NT2/D1 (cell line): ENCODE data around the gene PLEKHG5.
A peak's percentile ranks its signal among the peaks of the same experiment; 100 is the strongest.
"Not testable (repeated sequence)": the region's sequence is repeated elsewhere in the genome, so short reads cannot be mapped to it uniquely, and the experiment has no call there.

ENCODE experiments used
- DNase-seq: peaks from one replicate; pipeline ENCODE4 v3.0.0-alpha.2; 2011; ENCODE audit warnings: low read depth, low spot score
- H3K27me3 ChIP-seq: 2 replicates; pipeline ENCODE4 v1.6.0; 2011; ENCODE audit warnings: mild to moderate bottlenecking; ENCODE audit not compliant: insufficient read length, insufficient read depth
- H3K36me3 ChIP-seq: 2 replicates; pipeline ENCODE4 v1.6.1; 2011; ENCODE audit warnings: mild to moderate bottlenecking, low read length, mixed read lengths; ENCODE audit not compliant: insufficient read depth, insufficient read length
- H3K4me1 ChIP-seq: 2 replicates; pipeline ENCODE4 v1.5.1; 2011; ENCODE audit not compliant: insufficient read depth, insufficient read length
- H3K4me3 ChIP-seq: 2 replicates; pipeline ENCODE4 v1.5.1; 2011; ENCODE audit warnings: low read depth; ENCODE audit not compliant: insufficient read length
- H3K9ac ChIP-seq: 2 replicates; pipeline ENCODE4 v1.6.0; 2011; ENCODE audit warnings: low read depth; ENCODE audit not compliant: insufficient read length
- H3K9me3 ChIP-seq: 2 replicates; pipeline ENCODE4 v1.5.1; 2011; ENCODE audit warnings: mild to moderate bottlenecking, low read length; ENCODE audit not compliant: insufficient read depth
- SUZ12 ChIP-seq: IDR thresholded peaks from 2 replicates; pipeline ENCODE4 v1.6.1; 2011; ENCODE audit not compliant: insufficient read length, insufficient read depth; ENCODE audit errors: extremely low read depth
- YY1 ChIP-seq: IDR thresholded peaks from 2 replicates; pipeline ENCODE4 v1.6.1; 2011; ENCODE audit not compliant: insufficient read length, insufficient read depth
- ZNF274 ChIP-seq: IDR thresholded peaks from 2 replicates; pipeline ENCODE4 v1.6.1; 2011; ENCODE audit warnings: mild to moderate bottlenecking, low read depth, low read length

PLEKHG5 gene

GRCh38 chr1:6444377-6444776 lies 47.1 kb downstream of the PLEKHG5 start:
- Histone ChIP-seq H3K4me3 (no peak overlapping the region), H3K27me3 (peaks cover 9% of the 10 kb centered on the region), H3K36me3 (no peaks in the 10 kb centered on the region), H3K4me1 (peaks cover 12% of the 10 kb centered on the region), H3K9ac (no peak overlapping the region), H3K9me3 (no peaks in the 10 kb centered on the region)
- no peak for DNase-seq
- TF ChIP-seq ZNF274 (no peak), YY1 (no peak), SUZ12 (no peak)

- peaks cover 12% of the 10 kb centered on the region for H3K4me1 ChIP-seq
- TF ChIP-seq SUZ12 (no peak), YY1 (no peak)
- no peaks in the 10 kb centered on the region for H3K9me3 ChIP-seq
- H3K4me3 ChIP-seq = no peak overlapping the region
- DNase-seq = no peak
- H3K36me3 ChIP-seq = no peaks in the 10 kb centered on the region
- H3K9ac ChIP-seq = no peak overlapping the region
- peaks cover 9% of the 10 kb centered on the region for H3K27me3 ChIP-seq
Measured at GRCh38 chr1:6443339-6444115, 47.9 kb downstream of the PLEKHG5 start.

- H3K36me3 ChIP-seq = no peaks in the 10 kb centered on the region
- H3K27me3 ChIP-seq = peaks cover 9% of the 10 kb centered on the region
- DNase-seq = no peak
- no peak overlapping the region for H3K9ac ChIP-seq
- no peak for TF ChIP-seq ZNF274
- TF ChIP-seq YY1 = no peak
- no peak for TF ChIP-seq SUZ12
- no peak overlapping the region for H3K4me3 ChIP-seq
- H3K4me1 ChIP-seq = peaks cover 16% of the 10 kb centered on the region
- H3K9me3 ChIP-seq = no peaks in the 10 kb centered on the region
Measured at GRCh38 chr1:6441586-6441985, 49.9 kb downstream of the PLEKHG5 start.

GRCh38 chr1:6440198-6441126 lies 51.0 kb downstream of the PLEKHG5 start:
- TF ChIP-seq SUZ12 (no peak), ZNF274 (no peak), YY1 (no peak)
- H3K36me3 ChIP-seq = no peaks in the 10 kb centered on the region
- H3K27me3 ChIP-seq = peaks cover 9% of the 10 kb centered on the region
- peak overlapping the region; percentile 43 for H3K4me3 ChIP-seq
- peak overlapping the region; percentile 74 for H3K9ac ChIP-seq
- DNase-seq = no peak
- H3K9me3 ChIP-seq = no peaks in the 10 kb centered on the region
- peaks cover 14% of the 10 kb centered on the region for H3K4me1 ChIP-seq

GRCh38 chr1:6438047-6438525 lies 53.4 kb downstream of the PLEKHG5 start:
- TF ChIP-seq YY1 (no peak), ZNF274 (no peak), SUZ12 (no peak)
- Histone ChIP-seq H3K4me3 (no peak overlapping the region), H3K27me3 (peaks cover 9% of the 10 kb centered on the region), H3K4me1 (peaks cover 13% of the 10 kb centered on the region), H3K9ac (no peak overlapping the region), H3K9me3 (no peaks in the 10 kb centered on the region), H3K36me3 (no peaks in the 10 kb centered on the region)
- DNase-seq = peak; percentile 58

DNA sequence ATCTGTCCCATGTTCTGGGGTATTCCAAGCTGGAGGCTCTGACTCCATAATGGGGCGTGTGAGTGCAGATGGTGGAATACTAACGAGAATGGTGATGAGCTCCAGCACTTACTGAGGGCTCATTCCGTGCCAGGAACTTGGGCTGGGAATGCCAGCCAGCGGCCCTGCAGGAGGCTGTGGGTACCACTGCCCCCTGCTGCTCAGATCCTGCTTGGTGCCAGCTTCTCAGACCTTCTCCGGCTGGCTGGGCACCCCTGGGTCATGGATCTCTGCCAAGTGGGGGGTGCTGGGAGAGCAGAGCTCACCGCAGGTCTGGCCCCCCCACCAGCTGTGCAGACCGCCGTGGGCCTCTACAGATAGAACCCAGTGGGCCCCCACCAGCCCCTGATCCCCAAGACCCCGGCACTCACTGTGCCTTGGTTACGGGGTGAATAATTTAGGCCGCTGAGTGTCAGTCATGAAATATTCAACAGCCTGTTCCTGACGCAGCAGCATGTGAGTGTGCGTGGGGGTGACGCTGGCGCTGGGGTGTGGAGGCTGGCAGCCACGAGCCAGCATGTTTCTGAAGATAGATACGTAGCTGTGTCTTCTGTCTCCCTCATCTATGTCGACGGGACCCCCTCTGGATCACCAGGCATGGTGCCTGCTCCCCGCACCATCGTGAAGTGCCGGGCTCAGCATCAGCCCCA lies 54.3 kb downstream of the PLEKHG5 start:
- not testable (repeated sequence) for H3K9me3 ChIP-seq, DNase-seq, H3K9ac ChIP-seq, H3K36me3 ChIP-seq, H3K4me3 ChIP-seq, H3K27me3 ChIP-seq
- peaks cover 13% of the 10 kb centered on the region for H3K4me1 ChIP-seq

- H3K4me1 ChIP-seq, H3K27me3 ChIP-seq, H3K36me3 ChIP-seq, H3K9ac ChIP-seq, H3K4me3 ChIP-seq, H3K9me3 ChIP-seq, DNase-seq: not testable (repeated sequence)
Measured at GRCh38 chr1:6436277-6436676, 55.2 kb downstream of the PLEKHG5 start.
